Fibroblast of skin of left biceps (primary cell): ENCODE measurements around the gene DTNA.
A peak's percentile ranks its signal among the peaks of the same experiment; 100 is the strongest.
"Not testable (repeated sequence)": the region's sequence is repeated elsewhere in the genome, so short reads cannot be mapped to it uniquely, and the experiment has no call there.

Source experiments
- DNase-seq, 2 experiments: peaks; one replicate each; pipeline ENCODE4 v3.0.0-alpha.2; 2013; ENCODE audit warnings: low read depth in 2 of 2

The DTNA gene

DNA sequence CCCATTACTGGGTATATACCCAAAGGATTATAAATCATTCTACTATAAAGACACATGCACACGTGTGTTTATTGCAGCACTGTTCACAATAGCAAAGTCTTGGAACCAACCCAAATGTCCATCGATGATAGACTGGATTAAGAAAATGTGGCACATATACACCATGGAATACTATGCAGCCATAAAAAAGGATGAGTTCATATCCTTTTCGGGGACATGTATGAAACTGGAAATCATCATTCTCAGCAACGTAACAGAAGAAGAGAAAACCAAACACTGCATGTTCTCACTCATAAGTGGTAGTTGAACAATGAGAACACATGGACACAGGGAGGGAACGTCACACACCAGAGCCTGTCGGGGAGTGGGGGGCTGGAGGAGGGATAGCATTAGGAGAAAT is 15.6 kb downstream of the DTNA start:
- DNase-seq: not testable (repeated sequence)

DNA sequence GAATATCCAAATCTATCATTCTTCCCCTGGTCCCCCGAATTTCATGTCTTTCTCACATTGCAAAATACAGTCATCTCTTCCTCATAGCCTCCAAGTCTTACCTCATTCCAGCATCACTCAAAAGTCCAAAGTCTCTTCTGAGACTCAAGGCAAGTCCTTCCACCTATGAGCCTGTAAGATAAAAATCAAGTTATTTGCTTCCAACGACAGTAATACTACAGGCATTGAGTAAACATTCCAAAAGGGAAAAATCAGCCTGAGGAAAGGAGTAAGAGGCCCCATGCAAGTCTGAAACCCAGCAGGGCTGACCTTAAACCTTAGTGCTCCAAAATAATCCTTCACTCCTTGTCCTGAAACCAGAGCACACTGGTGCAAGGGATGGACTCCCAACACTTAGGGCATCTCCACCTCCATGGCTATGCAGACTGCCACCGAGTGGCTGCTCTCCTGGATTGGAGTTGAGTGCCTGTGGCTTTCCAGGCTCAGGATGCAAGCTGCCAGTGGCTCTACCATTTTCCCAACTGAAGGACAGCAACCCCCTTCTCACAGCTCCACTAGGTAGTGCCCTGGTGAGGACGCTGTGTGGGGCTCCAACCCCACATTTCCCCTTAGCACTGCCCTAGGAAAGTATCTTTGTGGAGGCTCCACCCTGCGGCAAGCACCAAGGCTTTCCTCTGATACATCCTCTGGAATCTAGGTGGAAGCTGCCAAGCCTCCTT is 16.3 kb downstream of the DTNA start:
- no peak for DNase-seq

GRCh38 chr18:34729264-34729663 is 19.2 kb downstream of the DTNA start:
- no peak for DNase-seq

GRCh38 chr18:34729740-34730355 is 19.8 kb downstream of the DTNA start:
- DNase-seq: no peak

DNA sequence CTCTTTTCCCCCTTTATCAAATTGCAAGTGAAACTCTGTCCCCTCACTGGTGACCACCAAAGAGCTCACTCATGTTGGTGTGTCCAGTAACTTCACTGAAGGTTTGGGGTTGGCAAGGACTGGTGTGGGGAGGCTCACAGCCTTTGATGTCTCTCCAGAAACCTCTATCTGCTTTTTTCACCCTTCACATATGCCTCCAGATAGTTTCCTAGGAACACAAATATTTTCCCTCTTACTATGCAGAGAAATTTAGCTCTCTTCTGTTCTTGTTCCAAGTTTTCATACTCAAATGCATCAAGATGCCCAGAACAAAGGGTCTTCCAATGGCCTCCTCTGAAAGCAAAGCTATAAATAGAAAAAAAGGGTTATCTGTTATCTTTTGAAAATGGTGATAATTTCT is 20.7 kb downstream of the DTNA start:
- no peak for DNase-seq

GRCh38 chr18:34734056-34734455 is 24.0 kb downstream of the DTNA start:
- no peak for DNase-seq

GRCh38 chr18:34734526-34734925 is 24.4 kb downstream of the DTNA start:
- not testable (repeated sequence) for DNase-seq

DNA sequence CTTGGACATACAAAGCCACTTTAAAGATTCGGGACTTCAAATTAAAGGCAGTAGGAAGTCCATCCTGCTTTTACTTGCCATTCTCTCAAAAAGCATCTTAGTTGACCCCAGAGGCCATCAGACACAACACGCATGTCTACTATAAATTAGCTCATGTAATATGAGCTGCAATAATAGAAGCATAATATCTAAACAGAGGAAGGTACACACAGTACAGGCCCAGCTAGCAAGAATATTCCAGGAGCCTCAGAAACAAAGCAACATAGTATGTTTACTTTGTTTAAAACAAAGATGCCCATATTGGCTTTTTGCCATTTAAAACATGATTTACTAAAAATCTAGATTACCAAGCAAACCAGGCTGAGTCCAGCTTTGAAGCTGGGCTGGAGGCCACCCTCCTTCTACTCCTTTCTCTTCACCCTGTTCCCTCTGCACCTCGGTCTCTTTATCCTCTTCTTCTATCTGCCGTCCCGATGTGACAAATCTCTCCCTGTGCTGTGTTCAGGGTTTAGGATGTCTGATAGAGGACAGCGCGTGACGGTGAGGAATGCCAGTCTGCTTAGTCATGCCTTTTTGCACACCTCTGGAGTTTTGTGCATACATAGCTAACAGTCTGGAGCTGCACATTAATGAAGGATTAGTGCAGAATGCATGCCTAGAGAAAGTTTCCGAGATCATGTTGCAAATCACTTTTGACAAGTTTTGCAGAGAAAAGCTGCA is 28.2 kb downstream of the DTNA start:
- DNase-seq: no peak

GRCh38 chr18:34740101-34740500 is 30.0 kb downstream of the DTNA start:
- DNase-seq: no peak

DNA sequence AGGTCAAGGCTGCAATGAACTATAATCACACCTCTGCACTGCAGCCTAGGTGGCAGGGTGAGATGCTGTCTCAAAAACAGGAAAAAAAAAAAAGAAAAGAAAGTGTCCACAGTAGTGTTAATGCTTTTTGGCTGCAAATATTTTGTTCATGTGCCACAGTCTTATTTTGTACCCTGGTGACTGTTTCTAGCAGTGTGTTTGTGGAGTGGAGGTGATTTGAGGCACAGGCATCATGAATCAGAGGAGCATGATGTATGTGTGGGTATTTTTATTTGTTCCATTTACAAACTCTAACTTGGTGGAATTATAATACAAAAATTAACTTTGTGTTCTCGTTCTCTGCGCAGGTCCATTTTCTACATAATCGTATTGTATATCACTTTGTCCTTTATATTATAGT is 30.6 kb downstream of the DTNA start:
- DNase-seq: no peak

DNA sequence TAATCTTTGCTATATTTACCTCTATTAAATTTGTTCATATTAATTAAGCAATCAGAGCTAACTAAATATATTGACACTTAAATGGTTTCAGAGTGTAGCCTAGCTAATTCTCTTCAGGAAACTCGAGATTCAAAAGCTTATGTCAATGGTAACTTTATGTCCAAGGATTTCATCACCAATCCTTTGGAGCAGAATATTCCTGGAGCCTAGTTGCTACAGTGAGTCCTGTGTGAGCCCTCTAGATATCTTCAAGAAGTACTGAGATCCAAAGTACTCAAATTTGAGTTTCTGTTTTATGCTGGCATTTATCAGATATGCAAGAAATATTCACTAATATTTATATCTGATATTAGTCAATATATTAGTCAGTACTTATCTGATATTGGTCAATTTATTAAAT is 31.3 kb downstream of the DTNA start:
- DNase-seq: no peak

DNA sequence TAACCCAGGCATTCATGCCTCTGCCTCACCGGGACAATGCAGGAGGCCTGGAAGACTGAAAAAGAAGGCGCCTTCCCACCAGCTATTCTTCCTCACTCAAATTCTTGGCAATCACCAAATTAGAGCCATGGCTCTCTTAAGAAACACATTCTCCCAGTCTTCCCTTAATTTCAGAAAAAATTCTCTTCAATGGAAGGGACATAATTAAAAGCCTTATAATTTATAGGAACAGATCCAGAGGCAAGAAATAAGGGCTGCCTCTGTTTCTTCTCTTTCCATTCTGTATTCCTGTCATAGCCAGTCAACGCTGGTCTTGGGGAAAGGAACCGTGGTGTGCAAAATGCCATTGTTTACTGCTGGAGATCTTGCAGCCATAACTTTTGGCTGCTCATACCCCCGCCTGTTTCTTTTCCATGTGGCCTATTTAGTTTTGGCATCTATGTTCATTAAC is 32.8 kb downstream of the DTNA start:
- DNase-seq: no peak

DNA sequence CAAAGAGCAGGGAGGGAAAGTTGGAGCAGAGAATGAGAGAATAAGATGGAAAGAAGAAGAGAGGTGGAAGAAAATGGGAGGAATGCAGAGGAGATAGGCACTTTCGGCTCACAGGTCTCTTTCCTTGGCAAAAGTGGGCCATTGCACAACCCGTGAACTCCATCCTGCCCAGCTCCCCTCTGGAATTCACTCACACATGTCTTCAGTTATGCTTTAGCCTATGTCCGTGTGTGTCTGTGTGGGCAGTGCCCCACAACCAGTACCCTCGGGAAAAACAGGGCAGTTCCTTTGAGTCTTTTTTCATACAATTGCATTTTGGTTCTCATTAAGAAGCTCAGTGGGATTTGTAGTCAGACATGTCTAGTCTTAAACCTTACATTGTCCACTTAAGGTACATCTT is 34.5 kb downstream of the DTNA start:
- no peak for DNase-seq

DNA sequence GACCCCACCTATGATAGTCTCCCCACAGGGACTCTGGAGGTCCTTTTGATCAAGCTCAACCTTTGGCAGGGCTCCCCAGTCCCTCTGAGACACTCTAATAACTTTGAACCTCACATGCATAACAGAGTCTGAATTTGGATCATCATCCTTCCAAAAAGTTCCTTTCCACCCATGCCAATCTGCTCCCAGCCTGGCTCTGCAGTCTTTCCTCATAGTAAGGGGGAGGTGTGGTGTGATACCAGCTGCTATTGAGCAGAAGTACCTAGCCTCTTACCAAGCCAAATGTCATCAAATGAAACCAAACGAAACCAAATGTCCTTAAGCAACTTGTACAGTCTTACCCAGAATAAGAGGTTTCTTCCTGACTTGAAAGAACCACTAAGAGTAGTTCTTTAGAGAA is 36.5 kb downstream of the DTNA start:
- DNase-seq: no peak

DNA sequence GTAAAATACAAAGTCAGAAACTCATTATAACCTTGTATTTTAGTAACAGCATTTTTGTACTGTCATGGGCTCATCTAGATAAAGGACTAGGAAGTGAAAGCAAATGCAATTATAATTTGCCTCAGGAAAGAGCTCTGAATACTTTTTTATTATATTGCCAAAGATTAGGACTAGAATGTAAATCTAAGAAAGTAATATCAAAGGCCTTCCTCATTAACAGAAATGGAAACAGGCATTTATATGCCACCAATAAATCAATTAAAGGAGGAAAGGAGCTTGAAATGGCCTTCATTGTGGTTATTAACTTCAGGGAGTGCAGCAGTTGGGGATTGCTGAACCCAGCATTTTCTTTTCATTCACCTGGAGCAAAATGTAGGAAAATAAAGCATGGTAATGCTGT is 39.6 kb downstream of the DTNA start:
- no peak for DNase-seq

GRCh38 chr18:34752056-34752455 is 42.0 kb downstream of the DTNA start:
- DNase-seq: no peak

DNA sequence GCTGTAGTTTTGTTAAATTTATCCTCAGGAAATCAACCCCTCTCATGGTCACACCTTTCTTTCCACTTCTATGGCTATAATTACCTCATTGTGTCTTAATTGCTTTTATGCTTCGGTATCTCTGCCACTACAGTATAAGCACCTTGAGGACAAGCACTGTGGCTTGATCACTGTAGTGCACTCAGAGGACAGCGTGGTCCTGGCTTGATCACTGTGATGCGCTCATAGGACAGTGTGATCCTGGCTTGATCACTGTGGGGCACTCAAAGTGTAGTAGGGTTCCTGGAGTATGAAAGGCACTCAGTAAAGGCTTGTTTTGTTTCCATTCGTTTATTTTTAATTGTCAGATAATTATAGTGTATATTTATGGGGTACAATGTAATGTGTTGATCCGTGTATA is 44.2 kb downstream of the DTNA start:
- DNase-seq: no peak

GRCh38 chr18:34757666-34758065 is 47.6 kb downstream of the DTNA start:
- DNase-seq: no peak

- DNase-seq: no peak
Observed at GRCh38 chr18:34758378-34758948, 48.4 kb downstream of the DTNA start.

GRCh38 chr18:34760444-34760843 is 50.3 kb downstream of the DTNA start:
- no peak for DNase-seq

DNA sequence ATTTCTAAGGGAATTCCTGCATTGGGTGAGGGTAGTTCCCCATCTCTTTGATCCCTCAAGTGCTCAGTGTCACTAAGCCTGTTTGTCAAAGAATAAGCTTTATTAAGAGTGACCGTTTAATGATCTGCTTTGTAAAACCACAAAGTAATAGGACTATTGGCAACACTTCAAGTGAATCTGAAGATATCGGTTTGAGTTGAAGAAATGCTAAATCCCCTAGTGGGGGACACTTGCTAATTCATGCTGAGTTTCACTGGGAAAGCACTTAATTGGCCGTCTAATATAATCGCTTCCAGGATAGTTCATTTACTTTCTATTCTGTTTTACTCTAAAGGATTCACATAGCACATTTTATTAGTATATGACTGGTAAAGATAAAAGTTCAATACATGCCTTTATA is 54.4 kb downstream of the DTNA start:
- DNase-seq: no peak

DNA sequence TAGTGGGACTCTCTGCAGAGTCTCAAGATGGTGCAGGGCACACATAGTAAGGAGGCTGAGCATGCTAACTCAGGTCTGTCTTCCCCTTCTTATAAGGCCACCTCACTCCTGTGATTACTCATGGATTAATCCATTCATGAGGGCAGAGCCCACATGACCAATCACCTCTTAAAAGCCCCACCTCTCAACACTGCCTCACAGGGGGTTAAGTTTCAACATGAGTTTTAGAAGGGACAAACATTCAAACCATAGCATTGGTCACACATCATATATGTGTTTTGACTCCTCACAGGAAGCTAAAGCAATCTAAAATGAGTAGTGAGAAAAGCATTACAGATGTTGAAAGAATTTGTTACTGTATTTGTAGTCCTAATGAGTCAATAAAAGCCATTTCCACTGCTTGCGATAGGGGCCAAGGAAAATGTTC is 57.5 kb downstream of the DTNA start:
- peak; percentile 58 to 66 for DNase-seq

GRCh38 chr18:34771958-34772357 is 61.9 kb downstream of the DTNA start:
- DNase-seq: no peak
